ENCODE data around the gene KIAA0319L.

- TF ChIP-seq CTCF (IDR thresholded peaks at IDR 0.05) (no peak), POLR2AphosphoS5 (IDR thresholded peaks at IDR 0.05) (no peak), POLR2A (IDR thresholded peaks at IDR 0.05) (no peak)
Observed at GRCh38 chr1:35559317-35559944, 2.2 kb upstream of the KIAA0319L start.

Data from transverse colon (tissue), 4 donors.